Mesenchymal stem cell (in vitro differentiated cells and primary cell): ENCODE results near the gene TEK.
A peak's percentile ranks its signal among the peaks of the same experiment; 100 is the strongest.

Source experiments
- DNase-seq: peaks from one replicate; pipeline ENCODE4 v3.0.0-alpha.2; 2013
- H2AFZ ChIP-seq: one replicate; pipeline ENCODE4 v1.6.1; 2013; ENCODE audit warnings: low read depth, mild to moderate bottlenecking, control low read depth, inconsistent platforms, low read length, moderate library complexity
- H2AK5ac ChIP-seq: 2 replicates; pipeline ENCODE4 v1.6.1; 2013; ENCODE audit warnings: low read length, moderate library complexity, mild to moderate bottlenecking, inconsistent platforms; ENCODE audit not compliant: severe bottlenecking
- H2BK120ac ChIP-seq: one replicate; pipeline ENCODE4 v1.6.1; 2013; ENCODE audit warnings: low read depth, mild to moderate bottlenecking, inconsistent platforms, low read length, moderate library complexity
- H2BK12ac ChIP-seq, 2 experiments: one replicate each; pipeline ENCODE4 v1.6.1; 2013; ENCODE audit warnings: inconsistent platforms in 2 of 2, low read length in 2 of 2, mild to moderate bottlenecking in 2 of 2, moderate library complexity in 2 of 2, control low read depth in 1 of 2
- H2BK15ac ChIP-seq: one replicate; pipeline ENCODE4 v1.6.1; 2013; ENCODE audit warnings: mild to moderate bottlenecking, low read depth, inconsistent platforms; ENCODE audit not compliant: poor library complexity, severe bottlenecking
- H2BK5ac ChIP-seq: 2 replicates; pipeline ENCODE4 v1.6.1; 2013; ENCODE audit warnings: low read depth, mild to moderate bottlenecking, low read length, control low read depth, inconsistent platforms; ENCODE audit not compliant: poor library complexity, severe bottlenecking
- H3K14ac ChIP-seq, 2 experiments: one replicate each; pipeline ENCODE4 v1.6.1; 2013; ENCODE audit warnings: inconsistent platforms in 2 of 2, low read length in 2 of 2, control low read depth in 1 of 2, mild to moderate bottlenecking in 1 of 2, moderate library complexity in 1 of 2
- H3K18ac ChIP-seq, 2 experiments: one replicate each; pipeline ENCODE4 v1.6.1; 2013; ENCODE audit warnings: inconsistent platforms in 2 of 2, low read length in 2 of 2, control low read depth in 1 of 2, low read depth in 1 of 2, mild to moderate bottlenecking in 1 of 2
- H3K23ac ChIP-seq, 2 experiments: one replicate each; pipeline ENCODE4 v1.6.1; 2013; ENCODE audit warnings: inconsistent platforms in 2 of 2, low read length in 2 of 2, mild to moderate bottlenecking in 2 of 2, moderate library complexity in 2 of 2, control low read depth in 1 of 2
- H3K27ac ChIP-seq: 2 replicates; pipeline ENCODE4 v1.5.1; 2013; ENCODE audit warnings: mild to moderate bottlenecking, moderate library complexity, low read length, control low read depth, inconsistent platforms; ENCODE audit not compliant: poor library complexity, severe bottlenecking
- H3K27me3 ChIP-seq, 2 experiments: 2 replicates each; pipeline versions ENCODE4 v1.6.1 to v1.7.0; 2013; ENCODE audit warnings: low read length in 2 of 2, mild to moderate bottlenecking in 2 of 2, moderate library complexity in 2 of 2, control low read depth in 1 of 2, inconsistent platforms in 1 of 2; ENCODE audit not compliant: control insufficient read depth in 1 of 2, insufficient read depth in 1 of 2
- H3K36me3 ChIP-seq, 2 experiments: 2 replicates each; pipeline versions ENCODE4 v1.6.1 to v1.7.0; 2013; ENCODE audit warnings: low read length in 2 of 2, control low read depth in 1 of 2, inconsistent platforms in 1 of 2, low read depth in 1 of 2, mild to moderate bottlenecking in 1 of 2; ENCODE audit not compliant: insufficient read depth in 2 of 2, control insufficient read depth in 1 of 2
- H3K4ac ChIP-seq, 2 experiments: one replicate each; pipeline ENCODE4 v1.6.1; 2013; ENCODE audit warnings: inconsistent platforms in 2 of 2, low read length in 2 of 2, mild to moderate bottlenecking in 2 of 2, moderate library complexity in 2 of 2, control low read depth in 1 of 2, low read depth in 1 of 2
- H3K4me1 ChIP-seq: 2 replicates; pipeline ENCODE4 v1.6.1; 2013; ENCODE audit warnings: low read depth, low read length, control low read depth; ENCODE audit not compliant: control insufficient read depth, insufficient read depth
- H3K4me2 ChIP-seq: 2 replicates; pipeline ENCODE4 v1.6.1; 2013; ENCODE audit warnings: low read length, mild to moderate bottlenecking, inconsistent platforms; ENCODE audit not compliant: poor library complexity, severe bottlenecking
- H3K4me3 ChIP-seq, 2 experiments: 2 replicates each; pipeline versions ENCODE4 v1.5.1 to v1.7.0; 2013; ENCODE audit warnings: low read length in 2 of 2, mild to moderate bottlenecking in 2 of 2, control low read depth in 1 of 2, low read depth in 1 of 2; ENCODE audit not compliant: insufficient read depth in 1 of 2
- H3K79me1 ChIP-seq: replicated peaks from 2 replicates; pipeline ENCODE4 v1.6.1; 2013; ENCODE audit warnings: mild to moderate bottlenecking, control low read depth, low read length, inconsistent platforms; ENCODE audit not compliant: poor library complexity, severe bottlenecking
- H3K9ac ChIP-seq: 2 replicates; pipeline ENCODE4 v1.7.0; 2013; ENCODE audit warnings: mild to moderate bottlenecking, low read length, moderate library complexity
- H3K9me3 ChIP-seq: 2 replicates; pipeline ENCODE4 v1.7.0; 2013; ENCODE audit warnings: mild to moderate bottlenecking, low read length; ENCODE audit not compliant: control insufficient read depth
- H4K8ac ChIP-seq: one replicate; pipeline ENCODE4 v1.6.1; 2013; ENCODE audit warnings: inconsistent platforms, mild to moderate bottlenecking, low read length, moderate library complexity
- H4K91ac ChIP-seq: one replicate; pipeline ENCODE4 v1.6.1; 2013; ENCODE audit warnings: mild to moderate bottlenecking, low read length, inconsistent platforms
- WGBS: methylation state at CpG from one replicate; pipeline ENCODE4 v1.1.7; 2013; ENCODE audit warnings: mixed read lengths; 5-methylcytosine and 5-hydroxymethylcytosine counted together

TEK gene

DNA sequence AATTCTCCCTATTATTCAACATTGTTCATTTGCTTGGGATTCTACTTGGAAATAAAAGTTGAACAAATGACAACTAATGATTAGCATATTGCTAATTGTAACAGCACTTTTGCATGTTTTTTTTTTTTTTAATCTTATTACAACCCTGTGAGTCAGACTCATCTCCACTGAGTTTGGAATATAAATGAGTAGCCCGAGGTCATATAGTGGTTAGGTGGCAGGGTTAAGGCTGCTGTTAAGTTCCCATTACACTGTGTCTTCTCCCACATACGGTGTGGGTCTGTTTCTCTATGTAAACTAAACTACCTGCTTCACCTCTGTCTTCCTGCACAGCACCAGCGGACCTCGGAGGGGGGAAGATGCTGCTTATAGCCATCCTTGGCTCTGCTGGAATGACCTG lies 95.6 kb downstream of the TEK start:
- Histone ChIP-seq H3K36me3 (no peaks in the 10 kb centered on the region), H3K23ac (no peak overlapping the region), H3K9me3 (no peaks in the 10 kb centered on the region), H2BK15ac (no peak overlapping the region), H2AFZ (no peak overlapping the region), H2BK12ac (peak overlapping the region in 1 of 2 experiments; percentile 8), H3K4ac (no peak overlapping the region), H3K4me3 (no peak overlapping the region), H3K18ac (no peak overlapping the region), H2BK5ac (no peak overlapping the region), H4K91ac (no peak overlapping the region), H3K27ac (no peak overlapping the region), H2AK5ac (no peak overlapping the region), H3K4me2 (no peak overlapping the region), H3K9ac (no peak overlapping the region), H2BK120ac (no peak overlapping the region), H3K4me1 (no peaks in the 10 kb centered on the region), H3K14ac (no peak overlapping the region), H3K27me3 (no peaks in the 10 kb centered on the region), H4K8ac (no peak overlapping the region), H3K79me1 (no peaks in the 10 kb centered on the region)
- whole genome bisulfite sequencing, result 86% methylated on average over 3 of the region's 4 CpGs
- peak; percentile 62 for DNase-seq

DNA sequence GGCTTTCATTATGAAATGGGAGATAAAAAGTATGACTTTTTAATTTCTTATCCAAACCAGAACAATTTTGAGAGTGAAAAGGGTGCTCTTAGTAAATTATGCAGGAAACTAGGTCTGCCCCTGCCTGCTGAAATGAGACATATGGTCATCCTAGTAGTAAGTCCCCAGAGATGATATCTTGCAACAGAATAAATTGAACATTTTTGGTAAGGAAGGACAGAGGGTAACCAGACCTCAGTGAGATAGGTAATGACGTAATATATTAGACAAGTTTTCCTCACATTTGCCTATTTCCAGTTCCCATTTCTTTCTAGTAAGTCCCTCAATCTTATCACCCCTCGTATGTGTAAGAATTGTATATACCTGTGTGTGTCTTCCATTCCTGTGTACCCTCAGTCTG lies 96.2 kb downstream of the TEK start:
- H3K9me3 ChIP-seq, result no peaks in the 10 kb centered on the region
- 86% methylated on average over 1 of the region's 2 CpGs for WGBS
- no peak overlapping the region for H3K4ac ChIP-seq
- no peak overlapping the region for H2BK5ac ChIP-seq
- no peak overlapping the region for H3K23ac ChIP-seq
- no peak overlapping the region for H3K4me2 ChIP-seq
- no peak overlapping the region for H3K27ac ChIP-seq
- H3K9ac ChIP-seq, result no peak overlapping the region
- no peaks in the 10 kb centered on the region for H3K27me3 ChIP-seq
- no peak for DNase-seq
- no peak overlapping the region for H2BK15ac ChIP-seq
- no peak overlapping the region for H2BK120ac ChIP-seq
- no peak overlapping the region for H4K8ac ChIP-seq
- no peak overlapping the region for H3K4me3 ChIP-seq
- H2AK5ac ChIP-seq, result no peak overlapping the region
- H4K91ac ChIP-seq, result no peak overlapping the region
- H2BK12ac ChIP-seq, result no peak overlapping the region
- H3K14ac ChIP-seq, result no peak overlapping the region
- H3K36me3 ChIP-seq, result no peaks in the 10 kb centered on the region
- no peak overlapping the region for H3K18ac ChIP-seq
- no peak overlapping the region for H2AFZ ChIP-seq
- H3K79me1 ChIP-seq, result no peaks in the 10 kb centered on the region
- H3K4me1 ChIP-seq, result no peaks in the 10 kb centered on the region

DNA sequence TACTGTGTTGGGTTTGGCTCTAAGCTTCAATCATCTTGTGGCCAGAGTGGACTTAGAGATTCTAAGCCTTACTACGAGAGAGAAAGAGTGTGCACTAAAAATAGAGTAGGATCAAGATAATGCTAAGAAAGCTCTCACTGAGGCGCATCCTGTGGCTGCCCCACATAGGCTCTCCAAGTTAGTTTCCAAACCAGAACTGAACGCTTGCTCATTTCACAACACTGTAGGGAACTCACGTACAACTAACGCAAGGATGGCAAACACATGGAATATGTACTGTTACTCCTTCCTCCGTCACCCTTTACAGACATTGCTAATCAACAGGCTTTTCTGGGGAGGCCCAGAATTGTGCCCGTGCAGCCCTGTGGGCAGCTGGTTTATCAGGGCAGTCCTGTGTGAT lies 97.0 kb downstream of the TEK start:
- whole genome bisulfite sequencing, result 96% methylated on average over 7 of the region's 7 CpGs
- Histone ChIP-seq H2BK15ac (no peak overlapping the region), H2BK12ac (no peak overlapping the region), H3K4me3 (no peak overlapping the region), H2BK120ac (no peak overlapping the region), H4K8ac (no peak overlapping the region), H3K9ac (no peak overlapping the region), H3K18ac (no peak overlapping the region), H3K4me2 (no peak overlapping the region), H4K91ac (no peak overlapping the region), H3K27me3 (no peaks in the 10 kb centered on the region), H2AFZ (no peak overlapping the region), H3K36me3 (no peaks in the 10 kb centered on the region), H3K79me1 (no peaks in the 10 kb centered on the region), H3K14ac (no peak overlapping the region), H2AK5ac (no peak overlapping the region), H3K27ac (no peak overlapping the region), H3K4me1 (no peaks in the 10 kb centered on the region), H3K23ac (no peak overlapping the region), H3K9me3 (no peaks in the 10 kb centered on the region), H2BK5ac (no peak overlapping the region), H3K4ac (no peak overlapping the region)
- DNase-seq, result no peak

DNA sequence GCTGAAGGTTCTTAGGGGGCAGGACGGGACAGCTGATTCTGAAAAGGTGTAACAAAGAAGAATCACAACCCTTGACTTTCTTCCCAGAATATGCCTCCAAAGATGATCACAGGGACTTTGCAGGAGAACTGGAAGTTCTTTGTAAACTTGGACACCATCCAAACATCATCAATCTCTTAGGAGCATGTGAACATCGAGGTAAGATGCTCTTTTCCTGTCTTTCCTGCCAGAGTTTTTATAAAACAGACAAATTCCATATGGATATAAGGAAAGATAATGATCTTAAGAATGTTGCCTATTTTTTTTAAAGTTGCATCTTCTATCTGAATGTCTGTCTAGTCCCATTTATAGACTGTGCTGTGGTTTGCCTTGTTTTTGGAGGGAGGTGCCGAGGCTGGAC lies 100.0 kb downstream of the TEK start:
- Histone ChIP-seq H2AFZ (no peak overlapping the region), H3K23ac (no peak overlapping the region), H2BK12ac (peak overlapping the region in 1 of 2 experiments; percentile 49), H3K79me1 (no peaks in the 10 kb centered on the region), H3K4me3 (no peak overlapping the region), H3K27ac (no peak overlapping the region), H2BK120ac (no peak overlapping the region), H4K91ac (no peak overlapping the region), H3K27me3 (no peaks in the 10 kb centered on the region), H3K9ac (no peak overlapping the region), H3K4me2 (no peak overlapping the region), H4K8ac (no peak overlapping the region), H3K14ac (no peak overlapping the region), H3K36me3 (no peaks in the 10 kb centered on the region), H2AK5ac (no peak overlapping the region), H2BK5ac (no peak overlapping the region), H3K4me1 (no peaks in the 10 kb centered on the region), H3K18ac (no peak overlapping the region), H3K4ac (no peak overlapping the region), H3K9me3 (no peaks in the 10 kb centered on the region), H2BK15ac (no peak overlapping the region)
- WGBS, result 64% methylated on average over 2 of the region's 3 CpGs
- peak; percentile 57 for DNase-seq
